ENCODE results near the gene AMOTL2.

AMOTL2 gene

DNA sequence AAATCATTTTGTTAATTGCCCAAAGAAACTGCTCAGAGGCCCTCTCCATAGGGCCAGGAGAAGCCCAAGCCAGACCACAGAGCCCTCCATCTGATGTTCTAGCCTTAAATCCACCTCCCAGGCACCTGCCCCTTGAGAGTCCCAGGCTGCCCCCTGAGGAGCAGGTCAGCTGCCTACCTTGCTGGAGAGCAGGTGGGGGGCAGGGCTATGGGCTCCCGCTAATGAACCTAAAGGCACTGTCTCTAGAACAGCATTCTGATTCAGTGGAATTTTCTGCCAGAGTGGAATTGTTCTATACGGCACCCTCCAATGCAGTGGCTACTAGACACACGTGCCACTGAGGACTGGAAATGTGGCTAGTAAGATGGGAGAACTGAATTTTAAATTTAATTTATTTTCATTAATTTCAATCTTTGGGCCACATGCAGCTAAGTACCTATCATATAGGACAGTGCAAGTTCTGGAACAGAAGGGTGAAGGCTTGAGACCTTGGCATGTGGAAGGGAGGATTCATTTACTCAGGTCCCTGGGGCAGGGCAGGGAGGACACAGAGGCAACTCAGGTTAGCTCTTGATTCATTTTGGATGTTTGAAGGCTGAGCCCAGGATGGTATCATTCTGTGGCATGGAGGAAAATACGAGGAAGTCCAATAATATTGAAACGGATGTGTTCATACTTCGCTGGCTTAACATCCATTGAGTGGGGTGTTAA is 11.4 kb downstream of the AMOTL2 start:
- H4K20me1 ChIP-seq (ENCODE audit: low read depth, low read length), result no peaks in the 10 kb centered on the region
- no peaks in the 10 kb centered on the region for H3K9me2 ChIP-seq (replicated peaks; ENCODE audit: insufficient read depth, low read length)
- no peak overlapping the region for H3K9ac ChIP-seq (ENCODE audit: low read length)
- H3K27me3 ChIP-seq (ENCODE audit: low read length), result no peaks in the 10 kb centered on the region
- H3F3A ChIP-seq (ENCODE audit: insufficient read depth), result no peaks in the 10 kb centered on the region
- H3K27ac ChIP-seq (ENCODE audit: low read depth, low read length), result no peak overlapping the region
- H3K9me3 ChIP-seq (ENCODE audit: insufficient read depth, low read length), result no peaks in the 10 kb centered on the region
- no peak overlapping the region for H3K4me2 ChIP-seq (ENCODE audit: low read depth, low read length, poor library complexity, severe bottlenecking)
- TF ChIP-seq EZH2phosphoT487 (conservative IDR thresholded peaks at IDR 0.05; ENCODE audit: low read length) (no peak), CTCF (IDR thresholded peaks at IDR 0.05; ENCODE audit: insufficient read depth, low read length, poor library complexity, severe bottlenecking) (no peak)
- H2AFZ ChIP-seq (ENCODE audit: low read depth, low read length, severe bottlenecking), result no peak overlapping the region
- H3K36me3 ChIP-seq (ENCODE audit: low read length), result no peaks in the 10 kb centered on the region
- H3K4me3 ChIP-seq (ENCODE audit: insufficient read depth, low read length, poor library complexity, severe bottlenecking), result no peak overlapping the region
- H3K79me2 ChIP-seq (ENCODE audit: insufficient read depth, low read length), result no peaks in the 10 kb centered on the region

GRCh38 chr3:134362221-134362620 is 12.0 kb downstream of the AMOTL2 start:
- Histone ChIP-seq H3K27ac (ENCODE audit: low read depth, low read length) (no peak overlapping the region), H3K4me2 (ENCODE audit: low read depth, low read length, poor library complexity, severe bottlenecking) (no peak overlapping the region), H3K9me3 (ENCODE audit: insufficient read depth, low read length) (no peaks in the 10 kb centered on the region), H3K9ac (ENCODE audit: low read length) (no peak overlapping the region), H3K4me3 (ENCODE audit: insufficient read depth, low read length, poor library complexity, severe bottlenecking) (no peak overlapping the region), H3K9me2 (replicated peaks; ENCODE audit: insufficient read depth, low read length) (no peaks in the 10 kb centered on the region), H3K79me2 (ENCODE audit: insufficient read depth, low read length) (no peaks in the 10 kb centered on the region), H3F3A (ENCODE audit: insufficient read depth) (no peaks in the 10 kb centered on the region), H3K27me3 (ENCODE audit: low read length) (no peaks in the 10 kb centered on the region), H2AFZ (ENCODE audit: low read depth, low read length, severe bottlenecking) (no peak overlapping the region), H4K20me1 (ENCODE audit: low read depth, low read length) (no peaks in the 10 kb centered on the region), H3K36me3 (ENCODE audit: low read length) (no peaks in the 10 kb centered on the region)
- TF ChIP-seq CTCF (IDR thresholded peaks at IDR 0.05; ENCODE audit: insufficient read depth, low read length, poor library complexity, severe bottlenecking), result no peak
- no peak for TF ChIP-seq EZH2phosphoT487 (conservative IDR thresholded peaks at IDR 0.05; ENCODE audit: low read length)

DNA sequence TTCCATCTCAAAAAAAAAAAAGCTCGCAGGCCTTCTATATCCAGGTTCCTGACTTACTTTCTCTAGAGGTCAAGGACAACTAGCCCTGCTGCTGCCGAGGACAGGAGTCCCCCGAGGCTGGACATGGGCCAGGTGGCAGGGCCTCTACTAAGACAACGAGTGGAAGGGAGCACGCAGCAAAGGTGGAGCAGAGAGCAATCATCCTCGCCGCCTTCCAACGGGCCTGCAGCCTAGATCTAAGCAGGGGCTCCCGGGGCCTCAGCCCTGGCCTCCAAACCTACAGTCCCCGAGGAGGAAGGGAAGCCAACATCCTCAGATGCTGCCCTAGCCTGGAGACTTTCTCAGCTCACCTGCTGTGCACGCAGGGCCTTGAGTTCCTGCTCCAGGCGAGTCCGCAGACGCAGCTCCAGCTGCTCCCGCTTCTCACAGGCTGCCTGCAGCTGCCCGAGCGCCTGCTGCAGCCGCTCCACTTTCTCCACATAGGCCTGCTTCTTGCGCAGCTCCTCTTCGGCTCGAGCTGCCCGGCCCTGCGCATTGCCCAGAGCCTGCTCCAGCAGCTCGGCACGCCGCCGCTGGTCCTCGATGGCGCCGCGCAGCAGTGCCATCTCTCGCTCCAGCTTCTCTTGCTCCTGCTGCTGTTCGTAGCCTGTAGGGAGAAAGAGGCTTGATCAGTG is 12.9 kb downstream of the AMOTL2 start:
- Histone ChIP-seq H3K4me3 (ENCODE audit: insufficient read depth, low read length, poor library complexity, severe bottlenecking) (no peak overlapping the region), H3K36me3 (ENCODE audit: low read length) (no peaks in the 10 kb centered on the region), H4K20me1 (ENCODE audit: low read depth, low read length) (no peaks in the 10 kb centered on the region), H3K9ac (ENCODE audit: low read length) (no peak overlapping the region), H2AFZ (ENCODE audit: low read depth, low read length, severe bottlenecking) (no peak overlapping the region), H3K4me2 (ENCODE audit: low read depth, low read length, poor library complexity, severe bottlenecking) (no peak overlapping the region), H3K27ac (ENCODE audit: low read depth, low read length) (no peak overlapping the region), H3K9me3 (ENCODE audit: insufficient read depth, low read length) (no peaks in the 10 kb centered on the region), H3K27me3 (ENCODE audit: low read length) (no peaks in the 10 kb centered on the region), H3K9me2 (replicated peaks; ENCODE audit: insufficient read depth, low read length) (no peaks in the 10 kb centered on the region), H3K79me2 (ENCODE audit: insufficient read depth, low read length) (no peaks in the 10 kb centered on the region), H3F3A (ENCODE audit: insufficient read depth) (no peaks in the 10 kb centered on the region)
- TF ChIP-seq CTCF (IDR thresholded peaks at IDR 0.05; ENCODE audit: insufficient read depth, low read length, poor library complexity, severe bottlenecking) (no peak), EZH2phosphoT487 (conservative IDR thresholded peaks at IDR 0.05; ENCODE audit: low read length) (no peak)

Data from SU-DHL-6 (cell line).